Muscle of back (tissue), 11 donors: ENCODE data around the gene DOCK9. TPM values are rescaled to one million over a fixed set of nuclear protein-coding genes. Genes with fewer than 3 reads are reported as not detected.

Experiments
- DNase-seq, 3 donors: peaks; one replicate each; pipeline versions ENCODE4 v3.0.0 to v3.0.0-alpha.2; 2013
- polyA plus RNA-seq, 10 donors: library from polyadenylated mRNA; unstranded; fragments of 120-200 nt; gene quantifications; one replicate each; pipeline ENCODE4 v1.2.1, GENCODE V29; 2013; ENCODE audit not compliant: insufficient read length in 10 of 10

Gene DOCK9
- polyA plus RNA-seq, 10 donors = 71.2 to 160 (median 102) TPM

DNA sequence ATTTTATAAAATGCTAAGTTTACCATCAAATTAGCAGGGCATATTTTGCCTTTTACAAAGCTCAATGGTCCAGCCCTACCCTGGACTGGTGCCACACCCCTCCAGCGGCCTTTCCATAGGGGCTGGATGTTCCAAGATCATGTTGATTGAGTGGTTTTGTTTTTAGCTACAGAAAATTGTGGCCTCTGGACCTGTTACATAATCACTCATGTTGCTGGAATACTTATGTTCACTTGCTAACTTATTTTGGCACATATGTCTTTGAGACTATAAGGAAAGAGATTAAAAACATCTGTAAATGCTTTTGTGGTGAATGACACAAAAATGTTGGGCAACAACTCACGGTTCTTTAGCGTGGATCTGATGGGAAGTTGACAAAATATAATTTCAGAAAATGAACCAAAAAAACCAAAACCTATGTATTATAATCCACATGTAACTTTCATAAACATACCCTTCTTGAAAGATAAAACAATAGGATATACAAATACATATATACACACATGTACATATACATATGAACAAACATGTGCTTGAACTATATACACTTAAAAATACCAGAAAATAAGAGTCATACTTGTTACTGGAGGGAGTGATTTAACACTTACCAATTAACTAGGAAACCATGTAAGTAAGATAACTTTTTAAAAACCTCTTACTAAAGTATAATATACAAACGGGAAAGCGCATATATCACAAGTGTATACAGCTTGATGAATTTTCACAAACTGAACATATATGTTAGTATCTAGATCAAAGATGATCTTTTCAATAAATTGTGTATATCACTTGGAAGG, 178.8 kb downstream of the DOCK9 start:
- peak; percentile 75 to 77 (median 77) for DNase-seq

GRCh38 chr13:98797456-98797855, 180.4 kb downstream of the DOCK9 start:
- DNase-seq = no peak

- no peak for DNase-seq
Measured at GRCh38 chr13:98796798-98797197, 181.1 kb downstream of the DOCK9 start.

DNA sequence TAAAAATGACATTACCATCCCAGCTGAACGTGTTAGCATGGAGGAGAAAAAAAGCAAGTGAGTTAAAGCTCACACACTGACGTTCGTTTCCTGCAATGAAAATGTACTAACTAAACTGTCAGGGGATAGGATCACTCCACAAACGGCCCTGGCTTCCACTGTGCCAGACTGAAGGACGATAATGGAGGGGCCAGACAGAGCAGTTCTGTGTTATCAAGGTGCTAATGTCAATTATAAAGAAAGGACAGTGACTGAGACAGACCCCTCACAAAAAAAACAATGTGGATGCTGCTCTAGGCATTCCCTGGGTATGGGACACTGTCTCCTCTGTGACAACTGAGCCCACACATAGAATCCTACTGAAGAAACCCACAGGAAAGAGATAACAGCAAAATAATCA, 181.7 kb downstream of the DOCK9 start:
- no peak for DNase-seq

- DNase-seq = no peak
Measured at GRCh38 chr13:98795220-98795619, 182.6 kb downstream of the DOCK9 start.

DNA sequence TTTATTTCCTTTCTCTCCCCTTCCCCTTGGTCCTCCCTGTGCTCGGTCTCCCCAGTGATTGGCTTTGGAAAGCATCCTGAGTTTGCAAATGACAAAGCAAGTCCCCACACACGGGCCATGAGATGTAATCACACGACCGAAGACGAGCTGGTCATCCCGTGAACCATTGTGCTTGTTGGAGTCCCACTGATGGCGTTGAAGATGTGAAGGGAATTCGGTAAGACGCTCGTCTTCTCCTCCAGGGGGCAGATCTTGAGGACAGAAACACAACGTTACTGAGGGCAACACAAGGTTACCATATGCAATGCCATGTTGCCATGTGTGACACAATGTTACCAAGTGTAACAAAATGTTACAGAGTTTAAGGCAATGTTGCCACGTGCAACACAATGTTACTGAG, 183.4 kb downstream of the DOCK9 start:
- DNase-seq = no peak

- DNase-seq = no peak
Measured at GRCh38 chr13:98792785-98793495, 184.9 kb downstream of the DOCK9 start.

DNA sequence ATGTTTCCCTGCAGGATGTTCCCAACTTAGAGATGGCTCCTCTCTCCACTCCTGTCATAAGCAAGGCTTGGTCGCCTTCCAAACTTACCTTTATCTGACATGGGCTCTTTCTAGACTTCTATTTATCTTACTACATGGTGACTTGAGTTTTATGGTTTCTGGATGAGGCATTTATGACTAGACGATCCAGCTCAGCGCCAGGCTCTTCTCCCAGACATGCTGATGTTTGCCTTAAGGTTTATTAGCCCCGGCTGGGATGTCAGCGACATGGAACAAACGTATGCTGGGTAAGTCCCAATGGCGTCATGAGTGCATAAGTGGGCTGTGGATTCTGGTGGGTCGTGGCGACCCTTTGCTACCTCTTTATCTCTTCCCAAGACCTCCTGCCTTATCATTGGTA, 185.5 kb downstream of the DOCK9 start:
- no peak for DNase-seq

DNA sequence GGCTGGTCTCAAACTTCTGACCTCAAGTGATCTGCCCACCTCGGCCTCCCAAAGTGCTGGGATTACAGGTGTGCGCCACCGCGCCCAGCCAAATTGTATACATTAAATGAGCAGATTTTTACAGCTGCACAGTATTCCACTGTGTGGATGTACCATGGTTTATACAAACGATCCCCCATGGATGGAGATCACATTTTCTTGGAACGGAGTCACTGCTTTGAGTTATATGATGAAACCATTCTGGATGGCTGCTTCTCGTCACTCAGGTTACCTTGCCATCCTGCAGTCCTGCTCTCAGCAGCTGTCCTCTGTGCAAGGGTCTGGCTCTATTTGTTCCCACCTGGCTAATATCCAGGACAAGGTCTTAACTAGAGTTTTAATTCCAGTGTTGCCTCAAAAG, 186.3 kb downstream of the DOCK9 start:
- no peak for DNase-seq

DNA sequence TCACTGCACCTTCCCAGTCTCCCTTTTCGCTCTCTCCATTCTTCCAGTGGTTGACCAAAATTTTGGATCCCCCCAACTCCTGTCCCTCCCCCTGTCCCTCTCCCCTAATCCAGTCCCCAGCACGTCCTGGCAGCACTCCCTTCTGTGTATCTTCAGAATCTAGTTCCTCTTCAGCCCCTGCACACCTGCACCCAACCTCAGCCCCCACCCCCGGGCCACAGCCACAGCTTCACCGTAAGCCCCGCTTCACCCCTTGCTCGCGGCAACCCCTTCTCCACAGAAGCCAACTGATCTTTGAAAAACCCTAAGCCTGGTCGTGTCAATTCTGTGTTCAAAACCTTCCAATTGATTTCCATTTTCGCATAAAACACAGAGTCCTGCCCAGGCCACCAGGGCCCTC, 189.9 kb downstream of the DOCK9 start:
- no peak for DNase-seq

DNA sequence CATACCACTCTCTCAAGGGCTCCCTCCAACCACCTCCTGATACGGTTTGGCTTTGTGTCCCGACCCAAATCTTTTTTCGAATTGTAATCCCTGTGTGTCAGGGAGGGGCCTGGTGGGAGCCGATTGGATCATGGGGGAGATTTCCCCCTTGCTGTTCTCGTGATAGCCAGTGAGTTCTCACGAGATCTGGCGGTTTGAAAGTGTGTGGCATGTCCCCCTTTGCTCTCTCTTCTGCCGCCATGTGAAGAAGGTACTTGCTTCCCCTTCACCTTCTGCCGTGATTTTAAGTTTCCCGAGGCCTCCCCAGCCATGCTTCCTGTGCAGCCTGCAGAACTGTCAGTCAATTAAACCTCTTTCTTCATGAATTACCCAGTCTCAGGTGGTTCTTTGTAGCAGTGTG, 190.7 kb downstream of the DOCK9 start:
- DNase-seq = no peak

- no peak for DNase-seq
Measured at GRCh38 chr13:98786023-98786422, 191.8 kb downstream of the DOCK9 start.

DNA sequence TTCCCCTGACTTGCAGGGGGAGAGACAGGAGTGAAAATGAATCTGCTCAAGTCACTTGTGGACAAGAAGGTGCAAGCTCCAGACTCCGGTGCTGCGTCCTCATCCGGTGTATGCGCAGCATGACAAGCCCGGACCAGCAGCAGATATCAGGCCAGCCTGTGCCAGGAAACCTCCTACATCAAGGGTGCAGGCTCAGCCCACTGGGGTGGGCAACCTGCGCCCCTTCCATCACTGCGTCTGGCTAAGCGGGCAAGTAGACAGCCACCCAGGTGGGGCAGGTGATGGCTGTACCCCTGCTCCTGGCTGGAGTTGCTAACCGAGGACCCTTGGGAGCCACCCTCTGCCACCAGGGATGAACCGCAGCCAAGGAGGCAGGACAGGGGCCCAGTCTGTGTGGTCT, 192.5 kb downstream of the DOCK9 start:
- no peak for DNase-seq

GRCh38 chr13:98784666-98785065, 193.2 kb downstream of the DOCK9 start:
- DNase-seq = no peak

GRCh38 chr13:98783856-98784478, 193.9 kb downstream of the DOCK9 start:
- no peak for DNase-seq

GRCh38 chr13:98782654-98783053, 195.2 kb downstream of the DOCK9 start:
- DNase-seq = no peak

GRCh38 chr13:98781905-98782304, 196.0 kb downstream of the DOCK9 start:
- no peak for DNase-seq

GRCh38 chr13:98781470-98781869, 196.4 kb downstream of the DOCK9 start:
- no peak for DNase-seq

- no peak for DNase-seq
Measured at GRCh38 chr13:98781045-98781444, 196.8 kb downstream of the DOCK9 start.

GRCh38 chr13:98780451-98780850, 197.4 kb downstream of the DOCK9 start:
- no peak for DNase-seq

- no peak for DNase-seq
Measured at GRCh38 chr13:98779695-98780094, 198.2 kb downstream of the DOCK9 start.

DNA sequence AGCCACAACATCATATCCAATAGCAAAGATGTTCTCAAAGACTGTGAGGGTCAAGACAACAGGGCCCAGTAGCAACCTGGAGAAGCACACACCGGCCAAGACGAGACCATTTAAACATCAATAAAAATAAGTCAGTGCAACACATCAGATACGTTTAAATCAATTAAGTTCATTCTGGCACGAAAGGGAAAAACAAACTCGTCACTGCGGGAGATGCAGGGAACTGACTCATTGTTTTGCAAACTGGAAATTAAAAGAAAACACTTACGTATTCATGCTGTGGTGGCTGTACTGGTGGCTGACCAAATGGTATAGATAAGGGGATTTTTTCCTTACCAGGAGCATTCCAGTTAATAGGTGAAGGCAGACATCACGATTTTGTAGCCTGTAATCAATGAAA, 199.1 kb downstream of the DOCK9 start:
- no peak for DNase-seq

GRCh38 chr13:98776644-98777043, 201.2 kb downstream of the DOCK9 start:
- no peak for DNase-seq
